IPS-18c (cell line): ENCODE measurements around the gene N4BP2L1.

Experiments used
- H3K4me3 ChIP-seq: 2 replicates; pipeline ENCODE4 v1.7.0; 2013; ENCODE audit warnings: low read depth, mild to moderate bottlenecking, low read length, moderate library complexity; ENCODE audit not compliant: insufficient read depth
- H3K9me3 ChIP-seq: one replicate; pipeline ENCODE4 v1.6.1; 2013; ENCODE audit warnings: mild to moderate bottlenecking, low read length, moderate library complexity; ENCODE audit not compliant: control insufficient read depth, insufficient read depth

N4BP2L1 gene

DNA sequence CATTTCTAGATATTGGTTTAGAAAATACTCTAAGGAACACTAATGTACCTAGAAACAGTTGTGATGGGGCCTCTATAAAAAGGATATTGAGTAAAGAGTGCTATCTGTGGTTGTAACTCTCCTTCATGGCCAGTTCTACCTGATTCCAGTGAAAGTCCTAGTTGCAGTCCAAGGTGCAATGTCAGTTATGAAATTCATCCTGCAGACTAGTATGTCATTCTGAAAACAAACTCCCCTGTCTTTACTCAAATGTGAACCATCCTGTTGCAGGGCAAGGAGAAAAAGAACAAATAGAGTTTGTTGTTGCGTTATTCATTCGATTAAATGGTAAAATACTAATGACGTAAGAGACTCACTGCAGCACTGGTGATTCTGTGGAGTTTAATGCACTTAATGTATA is 18.3 kb upstream of the N4BP2L1 start:
- Histone ChIP-seq H3K9me3 (no peaks in the 10 kb centered on the region), H3K4me3 (no peak overlapping the region)

DNA sequence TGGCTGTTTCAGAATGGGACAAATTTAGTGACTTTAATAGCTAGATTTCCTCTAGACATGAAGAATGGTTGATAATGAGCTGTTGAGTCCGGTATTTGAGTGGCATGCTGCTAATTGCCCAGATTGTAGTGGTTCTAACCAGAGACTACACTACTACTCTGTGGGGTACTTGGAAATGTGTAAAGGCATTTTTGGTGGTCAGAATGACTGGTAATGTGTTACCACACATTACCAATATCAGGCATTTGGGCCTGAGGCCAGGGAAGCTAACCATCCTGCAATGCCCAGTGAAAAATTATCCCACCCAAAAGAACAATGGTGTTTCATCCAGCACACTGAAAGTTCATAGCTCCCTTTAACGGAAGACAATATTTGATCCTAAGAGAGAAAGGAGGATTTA is 17.5 kb upstream of the N4BP2L1 start:
- Histone ChIP-seq H3K4me3 (no peak overlapping the region), H3K9me3 (no peaks in the 10 kb centered on the region)

GRCh38 chr13:32443111-32443510 is 15.2 kb upstream of the N4BP2L1 start:
- no peak overlapping the region for H3K4me3 ChIP-seq
- H3K9me3 ChIP-seq: no peaks in the 10 kb centered on the region

GRCh38 chr13:32438871-32439270 is 10.9 kb upstream of the N4BP2L1 start:
- Histone ChIP-seq H3K9me3 (no peaks in the 10 kb centered on the region), H3K4me3 (no peak overlapping the region)

DNA sequence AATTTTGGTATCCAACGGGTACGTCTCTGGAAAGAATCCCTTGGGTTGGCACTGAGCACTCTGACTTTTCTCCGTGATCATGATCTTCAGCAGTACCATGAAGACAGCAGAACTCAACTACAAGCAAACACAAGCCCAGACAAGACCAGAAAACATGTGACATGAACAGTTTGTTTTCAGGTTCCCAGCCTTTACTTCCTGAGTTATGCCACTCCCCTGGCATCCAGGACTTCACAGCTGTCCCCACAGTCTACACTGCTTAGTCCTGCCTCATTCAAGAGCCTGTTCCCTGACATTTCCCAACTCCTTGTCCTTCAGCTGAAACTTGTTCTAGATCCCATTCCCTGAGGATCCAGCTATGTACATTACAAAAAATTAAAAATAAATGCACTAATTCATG is 4.9 kb upstream of the N4BP2L1 start:
- no peak overlapping the region for H3K4me3 ChIP-seq
- H3K9me3 ChIP-seq: no peaks in the 10 kb centered on the region

DNA sequence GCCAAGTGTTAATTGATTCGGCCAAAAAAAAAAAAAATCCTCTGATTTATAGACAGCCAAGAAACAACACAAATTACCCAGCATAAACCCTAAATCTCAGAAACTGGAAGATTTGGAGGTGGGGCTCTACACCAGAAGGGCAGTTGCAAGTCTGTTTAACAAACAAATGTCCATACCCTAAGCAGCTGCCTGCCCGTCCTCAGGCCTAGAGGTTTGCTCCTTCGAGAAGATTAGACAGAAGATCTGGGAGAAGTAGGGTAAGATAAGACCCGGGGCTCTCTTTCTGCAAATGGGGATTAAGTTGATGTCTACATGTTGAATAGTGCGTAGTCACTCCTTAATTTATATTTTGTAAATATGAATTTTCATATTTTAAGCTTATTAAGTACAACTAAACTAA is 3.4 kb upstream of the N4BP2L1 start:
- no peaks in the 10 kb centered on the region for H3K9me3 ChIP-seq
- H3K4me3 ChIP-seq: no peak overlapping the region

- H3K4me3 ChIP-seq: no peak overlapping the region
Measured at GRCh38 chr13:32430018-32430747, 2.3 kb upstream of the N4BP2L1 start.

GRCh38 chr13:32429433-32429909 is 1.5 kb upstream of the N4BP2L1 start:
- no peaks in the 10 kb centered on the region for H3K9me3 ChIP-seq

More at GRCh38 chr13:32430018-32430747, 2.3 kb upstream of the N4BP2L1 start:
- H3K9me3 ChIP-seq: no peaks in the 10 kb centered on the region

DNA sequence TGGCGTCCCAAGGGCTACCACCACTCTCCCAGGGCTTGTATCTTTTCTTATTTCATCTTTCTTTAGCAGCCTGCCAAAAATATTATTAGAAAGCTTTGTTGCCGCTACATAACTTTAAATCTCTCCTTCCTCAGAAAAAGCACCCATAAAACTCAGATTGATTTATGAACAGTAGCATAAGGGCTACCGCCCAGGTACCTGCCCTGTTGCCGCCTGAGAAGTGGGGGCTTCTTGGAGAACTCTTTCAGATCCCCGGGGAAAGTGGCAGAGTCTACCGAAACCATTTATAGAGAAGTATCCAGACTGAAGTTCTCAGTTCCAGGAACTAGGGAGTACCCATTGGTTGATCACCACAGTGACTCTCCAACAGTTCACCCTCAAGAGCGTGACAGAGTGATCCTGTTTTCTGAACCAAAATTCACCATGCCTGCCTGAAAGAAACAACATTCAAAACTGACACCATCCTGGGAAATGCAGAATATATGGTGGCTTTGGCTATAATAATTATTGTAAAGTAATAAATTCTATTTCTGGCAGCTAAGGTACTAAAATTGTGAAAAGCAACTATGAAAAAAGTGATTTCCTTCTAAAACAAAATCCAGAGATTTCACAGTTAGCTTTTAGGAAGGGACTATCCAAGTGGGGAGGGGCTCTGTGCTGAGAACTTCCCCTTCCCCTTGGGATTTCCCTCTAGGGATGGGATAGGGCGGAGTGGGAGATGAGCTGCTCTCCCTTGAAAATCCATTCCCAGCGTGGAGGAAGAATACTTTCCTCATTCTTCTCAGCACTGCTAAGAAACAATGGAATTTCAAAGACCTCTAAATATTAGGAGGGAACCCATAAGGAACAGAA is 877 bp upstream of the N4BP2L1 start:
- peak overlapping the region; percentile 73; the same call in 1 of the 2 replicates for H3K4me3 ChIP-seq
- H3K9me3 ChIP-seq: no peaks in the 10 kb centered on the region

More at GRCh38 chr13:32429433-32429909, 1.5 kb upstream of the N4BP2L1 start:
- H3K4me3 ChIP-seq: no peak overlapping the region

DNA sequence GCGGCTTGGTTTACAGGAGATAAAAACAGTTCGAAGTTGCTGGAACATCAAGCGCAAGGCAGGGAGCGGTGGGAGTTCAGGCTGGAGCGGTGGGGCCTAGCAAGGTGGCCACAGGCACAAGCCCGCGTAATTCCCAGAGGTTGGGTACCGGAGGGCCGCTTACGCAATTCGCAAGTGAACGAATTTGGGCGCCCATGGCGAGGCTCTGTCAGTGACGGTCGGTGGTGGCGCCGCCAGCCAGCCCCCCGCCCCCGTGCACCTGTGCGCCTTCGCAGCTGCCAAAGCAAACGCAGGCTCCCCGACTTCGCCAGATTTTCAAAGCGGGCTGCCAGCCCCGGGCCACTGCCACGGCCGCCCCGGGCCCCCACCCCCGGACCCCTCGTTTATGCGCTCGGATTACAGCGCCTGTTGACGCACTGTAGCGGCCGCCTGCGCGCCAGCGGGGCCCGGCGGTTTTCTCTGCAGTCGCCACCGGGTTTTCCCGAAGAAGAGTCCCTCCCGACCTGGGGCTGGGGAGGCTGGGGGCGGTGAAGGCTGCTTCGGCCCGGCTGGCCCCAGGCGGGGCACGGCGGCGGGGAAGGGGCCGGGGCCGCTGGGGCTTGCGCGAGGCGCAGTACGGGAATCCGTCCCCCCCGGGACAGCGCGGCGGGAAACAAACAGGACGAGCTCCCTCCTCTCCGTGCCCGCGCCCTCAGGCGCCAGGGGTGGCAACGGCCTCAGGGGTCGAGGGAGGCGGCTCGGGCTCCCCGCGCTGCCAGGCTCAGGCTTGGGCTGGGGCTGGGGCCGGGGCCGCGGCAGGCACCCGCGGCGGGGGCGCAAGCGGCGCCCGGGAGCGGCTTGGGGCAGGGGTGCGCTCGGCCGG is 709 bp downstream of the N4BP2L1 start:
- H3K9me3 ChIP-seq: no peaks in the 10 kb centered on the region
- H3K4me3 ChIP-seq: peak overlapping the region; percentile 73

GRCh38 chr13:32426191-32426989 is 1.5 kb downstream of the N4BP2L1 start:
- Histone ChIP-seq H3K4me3 (peak overlapping the region; percentile 73), H3K9me3 (no peaks in the 10 kb centered on the region)

- Histone ChIP-seq H3K4me3 (no peak overlapping the region), H3K9me3 (no peaks in the 10 kb centered on the region)
Measured at GRCh38 chr13:32425158-32425557, 2.8 kb downstream of the N4BP2L1 start.

- Histone ChIP-seq H3K4me3 (no peak overlapping the region), H3K9me3 (peaks cover 3% of the 10 kb centered on the region)
Measured at GRCh38 chr13:32423592-32423991, 4.3 kb downstream of the N4BP2L1 start.

DNA sequence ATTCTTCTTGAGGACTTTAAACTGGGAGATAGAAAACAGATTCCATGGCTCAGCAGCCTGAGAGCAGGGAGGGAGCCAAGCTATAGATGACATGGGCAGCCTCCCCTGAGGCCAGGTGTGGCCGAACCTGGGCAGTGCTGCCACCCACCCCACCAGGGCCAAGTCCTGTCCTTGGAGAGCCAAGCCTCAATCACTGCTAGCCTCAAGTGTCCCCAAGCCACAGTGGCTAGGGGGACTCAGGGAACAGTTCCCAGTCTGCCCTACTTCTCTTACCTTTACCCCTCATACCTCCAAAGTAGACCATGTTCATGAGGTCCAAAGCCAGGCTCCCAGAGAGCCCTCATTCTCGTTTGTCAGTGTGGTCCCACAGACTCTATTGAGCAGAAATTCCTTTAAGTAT is 8.1 kb downstream of the N4BP2L1 start:
- Histone ChIP-seq H3K4me3 (no peak overlapping the region), H3K9me3 (peaks cover 3% of the 10 kb centered on the region)

- H3K4me3 ChIP-seq: no peak overlapping the region
- H3K9me3 ChIP-seq: peaks cover 3% of the 10 kb centered on the region
Measured at GRCh38 chr13:32417995-32418394, 9.9 kb downstream of the N4BP2L1 start.

DNA sequence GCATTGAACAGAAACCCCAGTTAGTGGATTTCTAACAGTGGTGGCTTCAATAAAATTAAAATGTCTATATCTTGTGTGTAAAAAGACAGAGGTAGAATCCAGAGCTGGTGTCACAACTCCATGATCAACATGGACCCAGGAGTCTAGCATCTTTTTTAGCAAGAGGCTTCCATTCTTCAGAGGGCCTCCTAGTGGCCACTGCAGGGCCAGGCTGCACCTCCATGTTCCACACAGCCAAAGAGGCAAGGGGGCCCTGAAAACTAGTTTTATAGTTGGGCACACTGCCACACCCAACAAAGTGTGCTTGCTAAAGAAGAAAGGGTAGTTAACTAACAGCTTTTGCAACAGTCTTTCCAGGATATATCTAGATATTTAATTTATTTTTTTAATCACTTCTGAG is 12.9 kb downstream of the N4BP2L1 start:
- peaks cover 3% of the 10 kb centered on the region for H3K9me3 ChIP-seq
- no peak overlapping the region for H3K4me3 ChIP-seq

DNA sequence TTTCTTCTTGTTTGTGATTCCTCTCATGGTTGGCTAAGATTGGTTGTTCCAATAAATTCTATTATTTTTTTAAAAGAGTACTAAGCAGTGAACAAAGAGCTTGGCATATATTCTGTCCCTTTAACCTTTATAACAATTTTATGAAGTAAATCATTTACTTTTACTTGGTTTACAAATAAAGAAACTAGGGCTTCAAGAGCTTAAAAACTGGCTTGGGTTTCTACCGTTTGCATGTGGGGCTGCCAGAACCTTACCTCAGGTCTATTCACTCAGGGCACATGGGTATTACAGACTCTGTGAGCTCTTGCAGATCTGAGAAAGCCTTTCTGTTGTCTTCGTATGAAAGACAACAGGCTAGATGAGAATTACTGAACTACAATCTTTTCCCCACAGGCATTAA is 13.3 kb downstream of the N4BP2L1 start:
- Histone ChIP-seq H3K4me3 (no peak overlapping the region), H3K9me3 (no peaks in the 10 kb centered on the region)
